Naive thymus-derived CD4-positive, alpha-beta T cell (primary cell): Measurements from ENCODE around the gene MYH3. TPM values are rescaled to one million over a fixed set of nuclear protein-coding genes. Genes with fewer than 3 reads are reported as not detected.

Source experiments
- ATAC-seq: fragments of 150-1000 bp; cut with Tn5 transposase; 2 replicates; pipeline ENCODE4 v1.10.0; 2021; ENCODE audit warnings: mild to moderate bottlenecking, moderate library complexity
- CTCF ChIA-PET: fragments of 350-600 bp; sonication (Branson Sonifier 250); formaldehyde crosslinking; loops from one replicate; lab custom pipeline; 2021; ENCODE audit warnings: antibody characterized with exemption; lab: Charles Lee
- POLR2A ChIA-PET: fragments of 350-600 bp; sonication (Branson Sonifier 250); formaldehyde crosslinking; loops from one replicate; lab custom pipeline; 2021; ENCODE audit warnings: antibody characterized with exemption, inconsistent platforms; lab: Charles Lee
- DNase-seq, 9 donors: peaks; one replicate each; pipeline versions ENCODE4 v3.0.0 to v3.0.0-alpha.2; 2020 to 2022; ENCODE audit warnings: mixed read lengths in 1 of 9
- H3K27ac ChIP-seq: one replicate; pipeline ENCODE4 v1.7.0; 2013; ENCODE audit warnings: mild to moderate bottlenecking, low read depth, low read length, moderate library complexity
- H3K27me3 ChIP-seq, 2 donors: one replicate each; pipeline ENCODE4 v1.7.0; 2013; ENCODE audit warnings: low read length in 2 of 2, mild to moderate bottlenecking in 2 of 2, moderate library complexity in 2 of 2; ENCODE audit not compliant: control insufficient read depth in 2 of 2, insufficient read depth in 2 of 2
- H3K36me3 ChIP-seq, 3 experiments: 1 replicate in 2 of 3; 2 replicates in 1 of 3; pipeline ENCODE4 v1.7.0; 2013; ENCODE audit warnings: low read length in 3 of 3, mild to moderate bottlenecking in 3 of 3, moderate library complexity in 1 of 3; ENCODE audit not compliant: insufficient read depth in 3 of 3, control insufficient read depth in 2 of 3
- H3K4me1 ChIP-seq, 2 donors: one replicate each; pipeline ENCODE4 v1.7.0; 2013; ENCODE audit warnings: low read length in 2 of 2, mild to moderate bottlenecking in 2 of 2, moderate library complexity in 1 of 2; ENCODE audit not compliant: control insufficient read depth in 2 of 2, insufficient read depth in 2 of 2
- H3K4me3 ChIP-seq: 2 replicates; pipeline ENCODE4 v1.7.0; 2013; ENCODE audit warnings: mild to moderate bottlenecking, low read length
- H3K9me3 ChIP-seq, 3 experiments: 1 replicate in 2 of 3; 2 replicates in 1 of 3; pipeline ENCODE4 v1.7.0; 2013; ENCODE audit warnings: low read length in 3 of 3; ENCODE audit not compliant: control insufficient read depth in 2 of 3
- H3K27ac Mint-ChIP-seq, 9 donors: one replicate each; pipeline ENCODE4 v1.8.0; 2020 to 2022; ENCODE audit warnings: mixed read lengths in 9 of 9, mild to moderate bottlenecking in 8 of 9, moderate library complexity in 5 of 9, inconsistent platforms in 2 of 9
- H3K27me3 Mint-ChIP-seq, 5 donors: one replicate each; pipeline ENCODE4 v1.8.0; 2021 to 2022; ENCODE audit warnings: mixed read lengths in 5 of 5, mild to moderate bottlenecking in 1 of 5
- H3K36me3 Mint-ChIP-seq, 5 donors: one replicate each; pipeline ENCODE4 v1.8.0; 2020 to 2022; ENCODE audit warnings: mixed read lengths in 5 of 5, mild to moderate bottlenecking in 3 of 5, inconsistent platforms in 1 of 5
- H3K4me1 Mint-ChIP-seq, 7 donors: one replicate each; pipeline ENCODE4 v1.8.0; 2020 to 2022; ENCODE audit warnings: mixed read lengths in 7 of 7, mild to moderate bottlenecking in 3 of 7, inconsistent platforms in 1 of 7
- H3K4me3 Mint-ChIP-seq, 10 donors: one replicate each; pipeline ENCODE4 v1.8.0; 2020 to 2022; ENCODE audit warnings: mild to moderate bottlenecking in 10 of 10, mixed read lengths in 10 of 10, moderate library complexity in 6 of 10, inconsistent platforms in 2 of 10
- H3K9me3 Mint-ChIP-seq, 11 donors: one replicate each; pipeline ENCODE4 v1.8.0; 2020 to 2022; ENCODE audit warnings: mixed read lengths in 11 of 11, mild to moderate bottlenecking in 4 of 11, inconsistent platforms in 1 of 11, moderate library complexity in 1 of 11
- intact Hi-C, 2 donors: fragments of 100-400 bp; cut with micrococcal nuclease; formaldehyde crosslinking; loops; one replicate each; pipeline ENCODE4 v1.15.1; 2023
- polyA plus RNA-seq, 2 donors: library from polyadenylated mRNA; unstranded; fragments of 300-500 nt; fragmentation: Illumina TruSeq; gene quantifications; one replicate each; pipeline ENCODE4 v1.2.3, GENCODE V29; 2021
- total RNA-seq, 6 experiments: library from RNA in 5 of 6; stranded (reverse) in 5 of 6; gene quantifications; 1 replicate in 5 of 6; 2 replicates in 1 of 6; pipeline ENCODE4 v1.2.3 and lab custom pipeline; 2021 to 2026

Gene MYH3
- total and polyA plus RNA-seq, 7 experiments from 2014 or later: 0.38 to 20.5 (median 6.5) TPM

DNA sequence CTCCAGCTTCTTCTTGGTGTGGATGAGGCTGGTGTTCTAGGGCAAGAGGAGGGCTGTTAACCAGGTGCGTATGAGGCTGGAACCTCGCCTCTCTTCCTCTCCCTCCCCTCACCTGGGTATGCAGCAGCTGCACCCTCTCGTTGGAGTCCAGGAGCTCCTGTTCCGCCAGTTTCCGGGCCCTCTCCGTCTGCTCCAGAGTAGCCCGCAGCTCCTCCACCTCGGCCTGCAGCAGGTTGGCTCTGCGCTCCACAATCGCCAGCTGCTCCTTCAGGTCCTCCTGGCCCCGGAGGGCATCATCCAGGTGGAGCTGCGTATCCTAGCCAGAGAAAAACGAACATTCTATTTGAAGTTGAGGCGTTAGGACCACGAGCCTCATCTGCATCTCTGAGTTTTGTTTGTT, 25.4 kb downstream of the MYH3 start:
- intact Hi-C loops: loop anchor here in 1 of 2 donors (1.0 to 5.0 kb wide), 2 partner anchors 214 to 1356 kb away; no protein-coding TSS in a partner anchor
- Mint-ChIP-seq H3K4me1 (peaks cover 0 to 4% (median 0%) of the 10 kb centered on the region in 7 donors), H3K4me3 (no peak overlapping the region), H3K27ac (no peak overlapping the region), H3K36me3 (peaks cover 5 to 51% (median 20%) of the 10 kb centered on the region in 5 donors), H3K9me3 (no peaks in the 10 kb centered on the region), H3K27me3 (no peaks in the 10 kb centered on the region)
- H3K36me3 ChIP-seq: peaks cover 0 to 50% (median 9%) of the 10 kb centered on the region in 3 experiments
- H3K27ac ChIP-seq: no peak overlapping the region
- H3K27me3 ChIP-seq: no peaks in the 10 kb centered on the region
- H3K4me3 ChIP-seq: no peak overlapping the region
- H3K9me3 ChIP-seq: no peaks in the 10 kb centered on the region
- ATAC-seq (no peak), DNase-seq (no peak)
- no peaks in the 10 kb centered on the region for H3K4me1 ChIP-seq
- ChIA-PET POLR2A (no interaction called here), CTCF (interaction anchor here (1.2 to 1.7 kb wide), 3 partner anchors 15 to 251 kb away, joined by 3 to 8 read pairs (median 3); no protein-coding TSS in a partner anchor)

DNA sequence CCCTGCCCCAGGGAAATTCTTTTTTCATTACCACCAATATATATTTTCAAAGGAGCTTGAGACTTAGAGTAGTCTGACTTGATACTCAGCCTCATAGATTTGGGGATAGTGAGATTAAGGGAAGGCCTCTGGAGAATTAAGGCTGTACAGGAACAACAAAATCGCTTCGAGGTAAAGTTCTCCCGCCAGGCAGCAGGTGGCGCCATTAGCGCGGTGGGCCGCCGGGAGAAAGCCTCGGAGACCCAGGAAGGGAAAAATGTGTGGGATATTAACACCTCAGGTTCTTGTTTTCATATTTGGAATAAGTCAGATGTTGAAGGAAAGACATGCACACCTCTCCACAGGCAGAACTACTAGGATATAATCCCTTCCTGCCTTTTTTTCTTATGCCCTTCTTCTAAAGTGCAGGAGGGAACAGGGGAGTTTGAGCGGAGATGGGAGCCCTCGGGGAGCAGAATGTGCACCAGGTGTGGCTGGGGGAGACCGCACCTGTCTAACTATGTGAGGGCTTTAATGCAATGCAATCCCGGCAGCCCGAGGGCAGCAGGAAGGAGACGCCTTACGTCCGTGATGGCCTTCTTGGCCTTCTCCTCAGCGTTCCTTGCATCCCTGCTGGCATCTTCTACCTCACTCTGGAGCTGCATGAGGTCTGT, 25.9 kb downstream of the MYH3 start:
- Mint-ChIP-seq H3K27me3 (no peaks in the 10 kb centered on the region), H3K4me1 (peaks cover 0 to 4% (median 0%) of the 10 kb centered on the region in 7 donors), H3K4me3 (no peak overlapping the region), H3K36me3 (peaks cover 5 to 51% (median 20%) of the 10 kb centered on the region in 5 donors), H3K27ac (no peak overlapping the region), H3K9me3 (no peaks in the 10 kb centered on the region)
- H3K4me1 ChIP-seq: no peaks in the 10 kb centered on the region
- ChIA-PET CTCF (interaction anchor here (0.6 to 1.7 kb wide), 5 partner anchors 8 to 1013 kb away, joined by 3 to 6 read pairs (median 3); no protein-coding TSS in a partner anchor), POLR2A (no interaction called here)
- intact Hi-C loops: loop anchor here in 1 of 2 donors (1.0 to 5.0 kb wide), 2 partner anchors 214 to 1356 kb away; no protein-coding TSS in a partner anchor
- H3K4me3 ChIP-seq: no peak overlapping the region
- H3K9me3 ChIP-seq: no peaks in the 10 kb centered on the region
- peak in 3 of 9 donors; percentile 23 to 40 (median 31) for DNase-seq
- no peak for ATAC-seq
- H3K36me3 ChIP-seq: peaks cover 0 to 50% (median 9%) of the 10 kb centered on the region in 3 experiments
- no peak overlapping the region for H3K27ac ChIP-seq
- H3K27me3 ChIP-seq: no peaks in the 10 kb centered on the region

- CTCF ChIA-PET: interaction anchor here (0.5 to 2.5 kb wide), 7 partner anchors 11 to 220 kb away, joined by 3 to 7 read pairs (median 4); no protein-coding TSS in a partner anchor
- no peak overlapping the region for H3K4me3 Mint-ChIP-seq
- Histone ChIP-seq H3K27ac (no peak overlapping the region), H3K27me3 (no peaks in the 10 kb centered on the region), H3K4me3 (no peak overlapping the region), H3K9me3 (no peaks in the 10 kb centered on the region), H3K4me1 (no peaks in the 10 kb centered on the region), H3K36me3 (peaks cover 0 to 43% (median 9%) of the 10 kb centered on the region in 3 experiments)
- POLR2A ChIA-PET: no interaction called here
- no peak overlapping the region for H3K27ac Mint-ChIP-seq
- no peaks in the 10 kb centered on the region for H3K27me3 Mint-ChIP-seq
- intact Hi-C loops: loop anchor here in 1 of 2 donors (5.0 kb wide), 1 partner anchor 1358 kb away; no protein-coding TSS in a partner anchor
- peaks cover 2 to 39% (median 16%) of the 10 kb centered on the region in 5 donors for H3K36me3 Mint-ChIP-seq
- no peak for ATAC-seq
- H3K9me3 Mint-ChIP-seq: no peaks in the 10 kb centered on the region
- H3K4me1 Mint-ChIP-seq: no peaks in the 10 kb centered on the region
- no peak for DNase-seq
These were observed 27.4 kb downstream of the MYH3 start for GRCh38 chr17:10629706-10630105.

- Mint-ChIP-seq H3K4me1 (no peaks in the 10 kb centered on the region), H3K27me3 (peaks cover 0 to 2% (median 0%) of the 10 kb centered on the region in 5 donors), H3K4me3 (no peak overlapping the region), H3K36me3 (peaks cover 2 to 30% (median 15%) of the 10 kb centered on the region in 5 donors), H3K9me3 (no peaks in the 10 kb centered on the region), H3K27ac (no peak overlapping the region)
- Histone ChIP-seq H3K36me3 (peaks cover 0 to 36% (median 4%) of the 10 kb centered on the region in 3 experiments), H3K4me1 (no peaks in the 10 kb centered on the region), H3K4me3 (no peak overlapping the region), H3K27ac (no peak overlapping the region), H3K9me3 (no peaks in the 10 kb centered on the region), H3K27me3 (no peaks in the 10 kb centered on the region)
- intact Hi-C loops: no loop called here
- CTCF ChIA-PET: interaction anchor here (1.2 to 2.5 kb wide), 3 partner anchors 22 to 221 kb away, joined by 4 to 7 read pairs (median 7); no protein-coding TSS in a partner anchor
- ATAC-seq (no peak), DNase-seq (no peak)
- POLR2A ChIA-PET: no interaction called here
These were observed 28.4 kb downstream of the MYH3 start for GRCh38 chr17:10628756-10629155.

- no peak overlapping the region for H3K4me3 ChIP-seq
- H3K27me3 ChIP-seq: no peaks in the 10 kb centered on the region
- Mint-ChIP-seq H3K36me3 (peaks cover 2 to 21% (median 11%) of the 10 kb centered on the region in 5 donors), H3K27ac (no peak overlapping the region), H3K4me3 (no peak overlapping the region), H3K27me3 (peaks cover 0 to 3% (median 0%) of the 10 kb centered on the region in 5 donors), H3K9me3 (no peaks in the 10 kb centered on the region), H3K4me1 (no peaks in the 10 kb centered on the region)
- H3K9me3 ChIP-seq: no peaks in the 10 kb centered on the region
- no peaks in the 10 kb centered on the region for H3K4me1 ChIP-seq
- ATAC-seq: no peak
- DNase-seq: no peak
- POLR2A ChIA-PET: no interaction called here
- CTCF ChIA-PET: no interaction called here
- no peak overlapping the region for H3K27ac ChIP-seq
- H3K36me3 ChIP-seq: peaks cover 0 to 18% (median 4%) of the 10 kb centered on the region in 3 experiments
- intact Hi-C loops: no loop called here
These were observed 30.7 kb downstream of the MYH3 start for GRCh38 chr17:10626390-10626789.

- H3K9me3 Mint-ChIP-seq: no peaks in the 10 kb centered on the region
- CTCF ChIA-PET: interaction anchor here (0.8 kb wide), 1 partner anchor 25 kb away, joined by 3 read pairs; no protein-coding TSS in a partner anchor
- Histone ChIP-seq H3K4me3 (no peak overlapping the region), H3K4me1 (no peaks in the 10 kb centered on the region), H3K27ac (no peak overlapping the region), H3K36me3 (peaks cover 0 to 15% (median 4%) of the 10 kb centered on the region in 3 experiments), H3K27me3 (no peaks in the 10 kb centered on the region), H3K9me3 (no peaks in the 10 kb centered on the region)
- POLR2A ChIA-PET: no interaction called here
- ATAC-seq (no peak), DNase-seq (no peak)
- intact Hi-C loops: no loop called here
- H3K27me3 Mint-ChIP-seq: peaks cover 0 to 3% (median 0%) of the 10 kb centered on the region in 5 donors
- no peaks in the 10 kb centered on the region for H3K4me1 Mint-ChIP-seq
- peaks cover 2 to 13% (median 4%) of the 10 kb centered on the region in 5 donors for H3K36me3 Mint-ChIP-seq
- no peak overlapping the region for H3K4me3 Mint-ChIP-seq
- no peak overlapping the region for H3K27ac Mint-ChIP-seq
These were observed 32.1 kb downstream of the MYH3 start for GRCh38 chr17:10624969-10625368.
